ENCODE measurements around the gene SLC16A6. TPM values are rescaled to one million over a fixed set of nuclear protein-coding genes. Genes with fewer than 3 reads are reported as not detected.
A peak's percentile ranks its signal among the peaks of the same experiment; 100 is the strongest.

Gene SLC16A6
- total RNA-seq, 1 experiment from 2014 or later, result 4.8 TPM

GRCh38 chr17:68290955-68291835 is at the start of gene SLC16A6, which contains the start of gene ARSG (continued):
- TF ChIP-seq MAX (IDR thresholded peaks at IDR 0.05) (peak; percentile 95), SRF (IDR thresholded peaks at IDR 0.05; ENCODE audit: low read depth) (no peak), EGR1 (IDR thresholded peaks at IDR 0.05; ENCODE audit: low read depth) (peak; percentile 39; the same call in 1 of the 2 replicates)

- intact Hi-C loops (cut with micrococcal nuclease), result no loop called here
- ChIA-PET RAD21 (ENCODE audit: low non-redundant PET in 1 of 2, low total read pairs in 2 of 2, uncharacterized antibody in 2 of 2, unreplicated experiment in 2 of 2) (no interaction called here), CTCF (no interaction called here), POLR2A (interaction anchor here (1.1 kb wide), 1 partner anchor 30 kb away, joined by 3 read pairs; no protein-coding TSS in a partner anchor)
- BruUV-seq (replicated peaks), result no TSS peak
- Histone ChIP-seq H3K36me3 (ENCODE audit: control insufficient read depth in 1 of 2, insufficient read depth in 2 of 2, low read length in 2 of 2) (no peaks in the 10 kb centered on the region), H3K4me1 (ENCODE audit: control insufficient read depth in 1 of 2, insufficient read depth in 2 of 2, low read length in 2 of 2) (peaks cover 0 to 5% of the 10 kb centered on the region in 2 experiments; a peak in 2 of 4 replicates), H2AFZ (ENCODE audit: low read depth, low read length, poor library complexity, severe bottlenecking) (no peak overlapping the region), H3K9me3 (ENCODE audit: control insufficient read depth in 1 of 2, insufficient read depth in 1 of 2, low read depth in 1 of 2, low read length in 2 of 2) (no peaks in the 10 kb centered on the region), H3K27me3 (ENCODE audit: insufficient read depth, low read length) (no peaks in the 10 kb centered on the region), H3K9ac (ENCODE audit: low read length) (no peak overlapping the region), H3K4me3 (replicated peaks in 1 of 2; ENCODE audit: low read depth in 1 of 2, low read length in 2 of 2) (no peak overlapping the region), H3K79me2 (ENCODE audit: insufficient read depth, low read length) (no peaks in the 10 kb centered on the region), H4K20me1 (ENCODE audit: insufficient read depth) (no peaks in the 10 kb centered on the region), H3K4me2 (ENCODE audit: low read length) (no peak overlapping the region), H3K27ac (ENCODE audit: low read depth, low read length) (no peak overlapping the region), H3K9me2 (ENCODE audit: insufficient read depth) (no peaks in the 10 kb centered on the region)
- DNase-seq (ENCODE audit: low read depth, low spot score), result no peak
- ATAC-seq, result no peak
- TF ChIP-seq ZNF274 (IDR thresholded peaks at IDR 0.05; ENCODE audit: low read depth, low read length), result no peak
- TF ChIP-seq ZBTB33 (IDR thresholded peaks at IDR 0.05; ENCODE audit: extremely low read depth, insufficient replicate concordance, low read length), result no peak
- TF ChIP-seq EGR1 (IDR thresholded peaks at IDR 0.05; ENCODE audit: low read depth), result no peak
- no peak for TF ChIP-seq ZFX (IDR thresholded peaks at IDR 0.05)
- TF ChIP-seq REST (IDR thresholded peaks at IDR 0.05; ENCODE audit: low read depth), result no peak
These were observed 43.5 kb upstream of the SLC16A6 start for GRCh38 chr17:68334393-68334792.
